Measurements from ENCODE around the gene HCFC1.

Gene HCFC1

DNA sequence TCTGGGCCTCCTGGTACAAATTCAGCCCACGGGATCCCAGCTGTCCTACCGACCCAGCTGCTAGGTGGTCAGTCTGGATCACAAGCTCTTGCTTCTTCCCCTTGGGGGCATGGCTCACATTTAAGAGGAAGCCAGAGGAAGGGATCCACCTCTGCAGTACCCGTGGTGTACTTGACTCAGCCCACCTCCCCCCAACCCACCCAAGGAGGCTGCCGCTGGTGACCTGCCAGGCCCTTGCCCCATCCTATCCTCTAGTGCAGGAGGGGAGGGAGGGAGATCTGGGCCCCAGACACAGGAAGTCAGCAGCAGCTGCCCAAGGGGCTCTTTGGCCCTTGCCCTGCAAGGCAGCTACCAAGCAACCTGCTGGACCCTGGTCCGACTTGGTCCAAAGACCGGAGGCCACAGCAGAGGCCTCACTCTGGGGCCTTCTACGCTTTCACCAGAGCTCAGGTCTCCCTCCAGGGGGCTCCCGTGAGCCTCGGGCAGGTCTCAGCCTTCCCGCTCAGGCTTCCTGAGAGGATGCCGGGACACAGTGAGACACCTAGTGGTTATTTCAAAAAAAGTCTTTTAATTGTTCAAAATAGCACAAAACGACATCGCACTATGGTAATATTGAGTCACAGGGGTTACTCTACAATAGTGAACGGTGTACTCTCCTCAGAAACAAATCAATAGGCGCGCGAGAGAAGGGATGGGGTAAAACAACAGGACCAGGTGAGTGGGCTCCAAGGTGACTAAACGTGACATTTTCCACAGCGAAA is 24.4 kb downstream of the HCFC1 start:
- Histone ChIP-seq H3K9me3 (ENCODE audit: control insufficient read depth, low read length) (no peaks in the 10 kb centered on the region), H4K8ac (ENCODE audit: low read length) (no peak overlapping the region), H3K27ac (ENCODE audit: low read length, poor library complexity, severe bottlenecking) (no peak overlapping the region), H3K4me3 (ENCODE audit: insufficient read depth in 1 of 2, low read depth in 1 of 2, low read length in 2 of 2) (no peak overlapping the region), H3K36me3 (ENCODE audit: control insufficient read depth in 1 of 2, insufficient read depth in 2 of 2, low read depth in 1 of 2, low read length in 2 of 2) (peaks cover 44 to 55% of the 10 kb centered on the region in 2 experiments), H3K4ac (ENCODE audit: low read depth in 1 of 2, low read length in 2 of 2) (no peak overlapping the region), H3K23ac (ENCODE audit: low read length in 2 of 2) (no peak overlapping the region), H2BK5ac (ENCODE audit: low read depth, low read length, poor library complexity, severe bottlenecking) (no peak overlapping the region), H2AK5ac (ENCODE audit: low read length, severe bottlenecking) (no peak overlapping the region), H2AFZ (ENCODE audit: low read depth, low read length) (no peak overlapping the region), H2BK15ac (ENCODE audit: low read depth, poor library complexity, severe bottlenecking) (no peak overlapping the region), H3K18ac (ENCODE audit: low read depth in 1 of 2, low read length in 2 of 2) (peak overlapping the region; percentile 30 to 33), H4K91ac (ENCODE audit: low read length) (peak overlapping the region; percentile 27), H3K4me2 (ENCODE audit: low read length, poor library complexity, severe bottlenecking) (no peak overlapping the region), H3K14ac (ENCODE audit: low read length in 2 of 2) (no peak overlapping the region), H3K27me3 (ENCODE audit: control insufficient read depth in 1 of 2, insufficient read depth in 1 of 2, low read length in 2 of 2) (peaks cover 0 to 3% of the 10 kb centered on the region in 2 experiments), H2BK12ac (ENCODE audit: low read length in 2 of 2) (no peak overlapping the region), H3K79me1 (replicated peaks; ENCODE audit: low read length, poor library complexity, severe bottlenecking) (peaks cover 12% of the 10 kb centered on the region), H2BK120ac (ENCODE audit: low read depth, low read length) (no peak overlapping the region), H3K9ac (ENCODE audit: low read length) (peak overlapping the region; percentile 11), H3K4me1 (ENCODE audit: control insufficient read depth, insufficient read depth, low read depth, low read length) (peaks cover 26% of the 10 kb centered on the region)
- 53% methylated on average over 7 of the region's 19 CpGs for WGBS
- peak; percentile 82 for DNase-seq

DNA sequence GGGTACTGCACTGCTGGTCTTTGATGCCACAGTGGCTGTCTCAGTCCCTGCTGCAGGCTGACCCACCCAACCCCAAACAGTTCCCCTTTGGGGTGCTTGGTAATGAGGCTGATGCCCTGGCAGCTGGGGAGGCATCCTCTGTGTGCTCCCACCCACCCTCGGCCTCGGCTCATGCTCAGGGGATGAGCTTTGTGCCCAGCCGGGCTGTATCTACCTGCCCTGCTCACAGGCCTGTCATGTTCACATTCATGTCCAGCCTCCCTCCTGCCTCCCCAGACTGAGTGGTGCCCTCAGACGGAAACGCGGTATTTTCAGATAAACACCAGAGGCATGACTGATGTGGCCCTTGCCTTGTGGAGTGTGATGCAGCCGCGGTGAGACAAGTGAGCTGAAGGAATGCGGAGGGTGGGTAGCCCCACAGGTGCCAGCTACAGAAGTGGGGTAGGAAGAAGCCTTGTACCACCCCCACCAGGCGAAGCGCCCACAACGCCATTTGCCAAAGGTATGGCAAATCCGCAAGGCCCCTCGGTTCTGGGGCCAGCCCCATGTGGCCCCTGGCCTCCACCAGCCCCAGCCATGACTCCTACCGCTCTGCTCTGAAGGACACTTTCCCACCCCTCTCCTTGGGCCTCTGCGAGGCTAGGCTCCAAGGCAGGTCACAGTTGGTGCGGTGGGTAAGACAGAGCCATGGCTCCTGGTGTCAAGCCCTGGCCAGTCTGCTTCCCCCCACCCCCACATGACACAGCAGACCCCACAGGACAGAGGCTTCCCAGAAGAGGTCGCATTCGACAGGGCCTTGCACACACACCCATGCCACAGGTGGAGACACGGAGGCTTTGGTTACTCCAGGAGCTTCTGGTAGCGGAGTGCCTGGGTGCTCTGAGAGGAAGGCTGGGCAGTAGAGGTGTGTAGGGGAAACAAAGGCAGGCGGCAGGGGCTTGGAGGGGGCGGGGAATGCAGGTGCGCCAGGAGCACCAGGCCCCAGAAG is 25.4 kb downstream of the HCFC1 start:
- no peak overlapping the region for H3K23ac ChIP-seq (ENCODE audit: low read length in 2 of 2)
- DNase-seq = no peak
- 96% methylated on average over 20 of the region's 24 CpGs for WGBS
- H3K27ac ChIP-seq (ENCODE audit: low read length, poor library complexity, severe bottlenecking) = no peak overlapping the region
- H3K36me3 ChIP-seq (ENCODE audit: control insufficient read depth in 1 of 2, insufficient read depth in 2 of 2, low read depth in 1 of 2, low read length in 2 of 2) = peaks cover 34 to 46% of the 10 kb centered on the region in 2 experiments
- peak overlapping the region; percentile 28 for H4K8ac ChIP-seq (ENCODE audit: low read length)
- H2AK5ac ChIP-seq (ENCODE audit: low read length, severe bottlenecking) = no peak overlapping the region
- no peak overlapping the region for H3K4ac ChIP-seq (ENCODE audit: low read depth in 1 of 2, low read length in 2 of 2)
- no peak overlapping the region for H3K14ac ChIP-seq (ENCODE audit: low read length in 2 of 2)
- no peak overlapping the region for H2AFZ ChIP-seq (ENCODE audit: low read depth, low read length)
- H3K4me1 ChIP-seq (ENCODE audit: control insufficient read depth, insufficient read depth, low read depth, low read length) = peaks cover 28% of the 10 kb centered on the region
- no peak overlapping the region for H2BK15ac ChIP-seq (ENCODE audit: low read depth, poor library complexity, severe bottlenecking)
- no peaks in the 10 kb centered on the region for H3K9me3 ChIP-seq (ENCODE audit: control insufficient read depth, low read length)
- H3K4me2 ChIP-seq (ENCODE audit: low read length, poor library complexity, severe bottlenecking) = no peak overlapping the region
- no peak overlapping the region for H3K18ac ChIP-seq (ENCODE audit: low read depth in 1 of 2, low read length in 2 of 2)
- H2BK5ac ChIP-seq (ENCODE audit: low read depth, low read length, poor library complexity, severe bottlenecking) = no peak overlapping the region
- peaks cover 0 to 3% of the 10 kb centered on the region in 2 experiments for H3K27me3 ChIP-seq (ENCODE audit: control insufficient read depth in 1 of 2, insufficient read depth in 1 of 2, low read length in 2 of 2)
- no peak overlapping the region for H3K9ac ChIP-seq (ENCODE audit: low read length)
- H4K91ac ChIP-seq (ENCODE audit: low read length) = no peak overlapping the region
- H3K79me1 ChIP-seq (replicated peaks; ENCODE audit: low read length, poor library complexity, severe bottlenecking) = peaks cover 5% of the 10 kb centered on the region
- no peak overlapping the region for H2BK120ac ChIP-seq (ENCODE audit: low read depth, low read length)
- peak overlapping the region in 1 of 2 experiments; percentile 63 for H2BK12ac ChIP-seq (ENCODE audit: low read length in 2 of 2)
- no peak overlapping the region for H3K4me3 ChIP-seq (ENCODE audit: insufficient read depth in 1 of 2, low read depth in 1 of 2, low read length in 2 of 2)

GRCh38 chrX:153944800-153945150 is 26.8 kb downstream of the HCFC1 start:
- peak overlapping the region in 1 of 2 experiments; percentile 21 for H3K18ac ChIP-seq (ENCODE audit: low read depth in 1 of 2, low read length in 2 of 2)
- no peak overlapping the region for H4K91ac ChIP-seq (ENCODE audit: low read length)
- H3K36me3 ChIP-seq (ENCODE audit: control insufficient read depth in 1 of 2, insufficient read depth in 2 of 2, low read depth in 1 of 2, low read length in 2 of 2) = peaks cover 20 to 31% of the 10 kb centered on the region in 2 experiments
- peaks cover 26% of the 10 kb centered on the region for H3K4me1 ChIP-seq (ENCODE audit: control insufficient read depth, insufficient read depth, low read depth, low read length)
- DNase-seq = no peak
- 66% methylated on average over 6 of the region's 6 CpGs for whole genome bisulfite sequencing
- no peak overlapping the region for H3K23ac ChIP-seq (ENCODE audit: low read length in 2 of 2)
- peak overlapping the region; percentile 36 for H2AFZ ChIP-seq (ENCODE audit: low read depth, low read length)
- no peak overlapping the region for H3K4ac ChIP-seq (ENCODE audit: low read depth in 1 of 2, low read length in 2 of 2)
- H4K8ac ChIP-seq (ENCODE audit: low read length) = peak overlapping the region; percentile 52
- no peak overlapping the region for H2AK5ac ChIP-seq (ENCODE audit: low read length, severe bottlenecking)
- no peak overlapping the region for H3K4me3 ChIP-seq (ENCODE audit: insufficient read depth in 1 of 2, low read depth in 1 of 2, low read length in 2 of 2)
- H3K9ac ChIP-seq (ENCODE audit: low read length) = no peak overlapping the region
- H2BK15ac ChIP-seq (ENCODE audit: low read depth, poor library complexity, severe bottlenecking) = no peak overlapping the region
- H2BK12ac ChIP-seq (ENCODE audit: low read length in 2 of 2) = peak overlapping the region in 1 of 2 experiments; percentile 96
- H2BK120ac ChIP-seq (ENCODE audit: low read depth, low read length) = no peak overlapping the region
- no peaks in the 10 kb centered on the region for H3K79me1 ChIP-seq (replicated peaks; ENCODE audit: low read length, poor library complexity, severe bottlenecking)
- no peaks in the 10 kb centered on the region for H3K9me3 ChIP-seq (ENCODE audit: control insufficient read depth, low read length)
- peak overlapping the region; percentile 47 for H3K4me2 ChIP-seq (ENCODE audit: low read length, poor library complexity, severe bottlenecking)
- no peak overlapping the region for H3K27ac ChIP-seq (ENCODE audit: low read length, poor library complexity, severe bottlenecking)
- H3K14ac ChIP-seq (ENCODE audit: low read length in 2 of 2) = no peak overlapping the region
- H2BK5ac ChIP-seq (ENCODE audit: low read depth, low read length, poor library complexity, severe bottlenecking) = no peak overlapping the region
- peaks cover 0 to 10% of the 10 kb centered on the region in 2 experiments for H3K27me3 ChIP-seq (ENCODE audit: control insufficient read depth in 1 of 2, insufficient read depth in 1 of 2, low read length in 2 of 2)

All from mesenchymal stem cell (in vitro differentiated cells and primary cell).